Hepatocyte (in vitro differentiated cells): ENCODE results near the gene ATP5IF1. TPM values are rescaled to one million over a fixed set of nuclear protein-coding genes. Genes with fewer than 3 reads are reported as not detected.

Experiments used
- DNase-seq: peaks from one replicate; pipeline ENCODE4 v3.0.0-alpha.2; 2016; ENCODE audit warnings: low spot score
- H2AFZ ChIP-seq: fragments of 200-600 bp; sonication (generic); 2 replicates; pipeline ENCODE4 v1.6.0; 2016; ENCODE audit warnings: antibody characterized with exemption, mild to moderate bottlenecking
- H3K27ac ChIP-seq: fragments of 200-600 bp; sonication (generic); 2 replicates; pipeline ENCODE4 v1.5.1; 2016; ENCODE audit warnings: mild to moderate bottlenecking
- H3K27me3 ChIP-seq: fragments of 200-600 bp; sonication (generic); 2 replicates; pipeline ENCODE4 v1.6.1; 2016
- H3K36me3 ChIP-seq: fragments of 200-600 bp; sonication (generic); replicated peaks from 2 replicates; pipeline ENCODE4 v1.5.1; 2016; ENCODE audit warnings: low read depth; ENCODE audit not compliant: insufficient read depth
- H3K4me1 ChIP-seq: fragments of 200-600 bp; sonication (generic); 2 replicates; pipeline ENCODE4 v1.5.1; 2016; ENCODE audit warnings: mild to moderate bottlenecking, moderate library complexity; ENCODE audit not compliant: insufficient read depth
- H3K4me2 ChIP-seq: fragments of 200-600 bp; sonication (generic); 2 replicates; pipeline ENCODE4 v1.6.0; 2016
- H3K4me3 ChIP-seq: fragments of 200-600 bp; sonication (generic); 2 replicates; pipeline ENCODE4 v1.5.1; 2016; ENCODE audit warnings: mild to moderate bottlenecking
- H3K79me2 ChIP-seq: fragments of 200-600 bp; sonication (generic); 2 replicates; pipeline ENCODE4 v1.6.0; 2017; ENCODE audit warnings: mild to moderate bottlenecking
- H3K9me2 ChIP-seq: fragments of 200-600 bp; sonication (generic); replicated peaks from 2 replicates; pipeline ENCODE4 v1.6.0; 2017; ENCODE audit warnings: mild to moderate bottlenecking; ENCODE audit not compliant: insufficient read depth
- H3K9me3 ChIP-seq: fragments of 200-600 bp; sonication (generic); 2 replicates; pipeline ENCODE4 v1.5.1; 2016; ENCODE audit warnings: low read depth, mild to moderate bottlenecking
- H4K20me1 ChIP-seq: fragments of 200-600 bp; sonication (generic); 2 replicates; pipeline ENCODE4 v1.6.0; 2016; ENCODE audit warnings: mild to moderate bottlenecking; ENCODE audit not compliant: insufficient read depth, poor library complexity, severe bottlenecking
- CTCF ChIP-seq: fragments of 200-600 bp; sonication (generic); IDR thresholded peaks from 2 replicates; pipeline ENCODE4 v1.5.1; 2016; ENCODE audit warnings: antibody characterized with exemption, mild to moderate bottlenecking; ENCODE audit not compliant: poor library complexity
- EZH2 ChIP-seq: fragments of 200-600 bp; sonication (generic); IDR thresholded peaks from 2 replicates; pipeline ENCODE4 v1.6.1; 2016; ENCODE audit warnings: antibody characterized with exemption, mild to moderate bottlenecking, borderline replicate concordance
- EZH2phosphoT487 ChIP-seq: fragments of 200-600 bp; sonication (generic); IDR thresholded peaks from one replicate; pipeline ENCODE4 v1.6.1; 2018; ENCODE audit warnings: antibody characterized with exemption, mild to moderate bottlenecking, low read depth, moderate library complexity; ENCODE audit not compliant: unreplicated experiment, severe bottlenecking
- WGBS: methylation state at CpG from one replicate; pipeline ENCODE4 v1.1.6; 2016; ENCODE audit warnings: low lambda C conversion rate; ENCODE audit errors: missing lambda C conversion rate; 5-methylcytosine and 5-hydroxymethylcytosine counted together
- polyA plus RNA-seq: library from polyadenylated mRNA; unstranded; fragments of >200 nt; fragmentation: Nextera tagmentation; extraction: Ambion mirVana; gene quantifications from 2 replicates; pipeline ENCODE4 v1.2.1, GENCODE V29; 2016
- total RNA-seq: library from RNA; depleted of rRNA; stranded (reverse); fragments of >200 nt; gene quantifications from 2 replicates; pipeline ENCODE4 v1.2.3, GENCODE V29; 2014

The ATP5IF1 gene
- total and polyA plus RNA-seq, 2 experiments from 2014 or later: 249 to 503 TPM

- Histone ChIP-seq H3K9me2 (no peaks in the 10 kb centered on the region), H3K4me2 (no peak overlapping the region), H3K4me3 (no peak overlapping the region), H3K4me1 (no peaks in the 10 kb centered on the region), H2AFZ (no peak overlapping the region), H3K36me3 (no peaks in the 10 kb centered on the region), H3K9me3 (no peaks in the 10 kb centered on the region), H3K27me3 (no peaks in the 10 kb centered on the region), H3K79me2 (no peaks in the 10 kb centered on the region), H4K20me1 (no peaks in the 10 kb centered on the region), H3K27ac (no peak overlapping the region)
- 62% methylated on average over 8 of the region's 8 CpGs for WGBS
- DNase-seq: peak; percentile 25
- TF ChIP-seq EZH2: no peak
- TF ChIP-seq CTCF: no peak
- TF ChIP-seq EZH2phosphoT487: no peak
Observed at GRCh38 chr1:28193701-28194161, 42.2 kb upstream of the ATP5IF1 start.

- H3K9me3 ChIP-seq: no peaks in the 10 kb centered on the region
- H2AFZ ChIP-seq: no peak overlapping the region
- no peaks in the 10 kb centered on the region for H3K79me2 ChIP-seq
- no peak overlapping the region for H3K27ac ChIP-seq
- 91% methylated on average over 8 of the region's 8 CpGs for WGBS
- TF ChIP-seq EZH2 (no peak), CTCF (no peak), EZH2phosphoT487 (no peak)
- H3K4me2 ChIP-seq: no peak overlapping the region
- no peaks in the 10 kb centered on the region for H3K36me3 ChIP-seq
- H3K4me1 ChIP-seq: no peaks in the 10 kb centered on the region
- no peak for DNase-seq
- no peak overlapping the region for H3K4me3 ChIP-seq
- no peaks in the 10 kb centered on the region for H3K9me2 ChIP-seq
- H4K20me1 ChIP-seq: no peaks in the 10 kb centered on the region
- no peaks in the 10 kb centered on the region for H3K27me3 ChIP-seq
Observed at GRCh38 chr1:28194326-28195035, 41.4 kb upstream of the ATP5IF1 start.

- no peaks in the 10 kb centered on the region for H3K27me3 ChIP-seq
- no peaks in the 10 kb centered on the region for H3K9me2 ChIP-seq
- no peak overlapping the region for H3K27ac ChIP-seq
- WGBS: 89% methylated on average over 1 of the region's 1 CpG
- H3K36me3 ChIP-seq: no peaks in the 10 kb centered on the region
- no peak overlapping the region for H3K4me3 ChIP-seq
- H4K20me1 ChIP-seq: no peaks in the 10 kb centered on the region
- no peaks in the 10 kb centered on the region for H3K9me3 ChIP-seq
- H3K4me2 ChIP-seq: no peak overlapping the region
- no peaks in the 10 kb centered on the region for H3K79me2 ChIP-seq
- H2AFZ ChIP-seq: no peak overlapping the region
- DNase-seq: no peak
- no peak for TF ChIP-seq CTCF
- TF ChIP-seq EZH2phosphoT487: no peak
- no peak for TF ChIP-seq EZH2
- H3K4me1 ChIP-seq: no peaks in the 10 kb centered on the region
Observed at GRCh38 chr1:28195780-28196179, 40.1 kb upstream of the ATP5IF1 start.
